Myocyte (in vitro differentiated cells): ENCODE results near the gene TYROBP. TPM values are rescaled to one million over a fixed set of nuclear protein-coding genes. Genes with fewer than 3 reads are reported as not detected.
"Not testable (repeated sequence)": the region's sequence is repeated elsewhere in the genome, so short reads cannot be mapped to it uniquely, and the experiment has no call there.

Experiments used
- DNase-seq: peaks from one replicate; pipeline ENCODE4 v3.0.0-alpha.2; 2012; ENCODE audit warnings: low read depth
- total RNA-seq: library from RNA; depleted of rRNA; stranded (reverse); fragments of >200 nt; gene quantifications from 2 replicates; pipeline ENCODE4 v1.2.3, GENCODE V29; 2014

TYROBP gene
- total RNA-seq, 1 donor from 2014 or later: not detected

DNA sequence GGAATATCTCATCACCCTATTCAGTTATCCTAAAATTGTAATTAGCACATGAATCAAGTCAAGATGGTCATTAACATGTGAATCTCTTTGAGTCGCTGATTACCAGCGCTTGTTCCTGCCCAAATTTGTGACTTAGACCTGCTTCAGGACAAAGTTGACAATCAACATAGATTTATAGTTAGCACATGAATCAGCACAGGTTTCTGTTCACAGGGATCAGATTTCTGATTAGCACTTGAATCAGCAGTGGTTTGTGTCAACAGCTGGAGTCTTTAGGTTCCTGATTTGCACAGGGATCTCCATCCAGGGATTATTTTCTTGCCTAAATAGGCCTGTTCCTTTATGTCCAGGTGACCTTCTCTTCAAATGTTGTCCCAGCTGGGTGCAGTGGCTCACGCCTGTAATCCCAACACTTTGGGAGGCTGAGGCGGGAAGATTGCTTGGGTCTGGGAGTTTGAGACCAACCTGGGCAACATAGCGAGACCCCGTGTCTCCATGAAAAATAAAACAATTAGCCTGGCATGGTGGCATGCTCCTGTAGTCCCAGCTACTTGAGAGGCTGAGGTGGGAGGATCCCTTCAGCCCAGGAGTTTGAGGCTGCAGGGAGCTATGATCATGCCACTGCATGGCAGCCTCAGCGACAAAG lies 24.3 kb upstream of the TYROBP start:
- DNase-seq: no peak

DNA sequence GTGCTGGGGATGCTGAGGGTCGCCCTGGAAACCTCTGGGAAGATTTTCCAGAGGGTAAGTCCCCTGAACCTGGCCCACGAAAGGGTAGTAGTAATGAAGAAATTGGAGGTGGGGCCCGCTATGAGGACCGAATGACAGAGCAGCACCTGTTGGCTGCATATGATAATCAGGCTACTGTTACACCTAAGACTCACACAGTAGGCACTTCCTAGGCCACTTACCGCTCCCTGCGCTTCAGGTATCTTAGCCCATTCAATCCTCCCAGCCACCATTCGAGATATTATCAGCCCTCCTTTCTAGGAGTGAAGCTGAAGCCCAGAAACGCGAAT lies 23.7 kb upstream of the TYROBP start:
- DNase-seq: no peak

DNA sequence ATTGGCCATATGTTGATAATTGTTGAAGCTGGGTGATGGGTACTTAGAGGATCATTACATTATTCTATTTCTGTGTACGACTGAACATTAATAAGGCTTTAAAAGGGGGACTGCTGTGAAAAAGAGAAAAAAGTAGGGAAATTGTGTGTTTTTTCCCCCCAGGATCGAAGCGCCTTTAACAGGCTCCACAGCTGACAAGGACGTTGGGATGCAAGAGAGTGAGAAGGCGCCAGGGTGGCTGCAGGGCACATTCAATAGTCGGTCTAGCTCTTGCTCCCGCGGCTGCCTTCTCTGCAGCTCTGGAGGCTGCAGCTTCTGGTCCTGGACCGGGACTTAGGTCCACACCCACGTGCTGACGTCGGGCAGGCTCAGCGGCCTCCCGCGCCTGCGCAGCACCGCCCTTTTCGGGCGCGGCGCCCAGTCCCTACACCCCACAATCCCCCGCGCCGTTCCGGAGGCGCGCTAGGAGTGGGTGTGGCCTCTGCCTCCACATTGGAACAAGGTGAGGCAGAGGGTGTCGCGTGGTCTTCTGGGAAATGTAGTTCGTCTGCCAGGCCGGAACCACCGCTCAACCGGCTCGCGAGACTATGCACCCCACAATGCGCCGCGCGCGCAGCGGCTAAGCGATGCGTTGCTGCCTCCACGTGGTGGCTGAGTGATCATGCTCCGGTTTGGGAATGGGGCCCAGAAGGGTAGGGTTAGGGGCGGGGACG lies 23.2 kb upstream of the TYROBP start:
- DNase-seq: peak; percentile 100

DNA sequence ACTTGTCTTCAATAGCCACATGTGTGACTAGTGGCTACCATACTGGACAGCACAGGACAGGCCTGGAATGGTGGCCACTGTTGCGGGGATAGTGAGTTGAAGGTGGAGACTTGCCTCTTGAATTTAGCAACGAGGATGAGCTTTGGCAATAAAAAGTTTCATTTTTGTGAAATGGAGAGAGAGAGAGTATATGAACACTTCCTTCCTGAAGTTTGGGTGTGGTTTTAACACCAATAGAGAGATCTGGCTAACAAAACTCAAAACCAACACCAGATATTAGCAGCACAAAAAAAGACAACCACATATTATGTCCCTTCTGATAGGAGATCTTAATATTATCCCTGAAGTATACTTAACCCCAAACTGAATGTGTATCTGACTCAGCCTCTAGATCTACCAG lies 21.8 kb upstream of the TYROBP start:
- DNase-seq: no peak

DNA sequence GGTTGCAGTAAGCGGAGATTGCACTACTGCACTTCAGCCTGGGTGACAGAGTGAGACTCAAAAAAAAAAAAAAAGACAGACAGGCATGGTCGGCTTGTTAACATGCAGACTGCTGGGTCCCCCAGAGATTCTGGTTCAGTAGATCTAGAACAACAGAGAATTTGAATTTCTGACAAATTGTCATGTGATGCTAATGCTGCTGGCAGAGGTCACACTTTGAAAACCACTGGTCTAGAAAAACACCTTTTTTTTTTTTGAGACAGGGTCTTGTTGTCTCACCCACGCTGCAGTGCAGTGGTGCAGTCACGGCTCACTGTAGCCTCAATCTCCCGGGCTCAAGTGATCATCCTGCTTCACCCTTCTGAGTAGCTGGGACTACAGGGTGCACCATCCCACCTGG lies 20.4 kb upstream of the TYROBP start:
- DNase-seq: no peak

DNA sequence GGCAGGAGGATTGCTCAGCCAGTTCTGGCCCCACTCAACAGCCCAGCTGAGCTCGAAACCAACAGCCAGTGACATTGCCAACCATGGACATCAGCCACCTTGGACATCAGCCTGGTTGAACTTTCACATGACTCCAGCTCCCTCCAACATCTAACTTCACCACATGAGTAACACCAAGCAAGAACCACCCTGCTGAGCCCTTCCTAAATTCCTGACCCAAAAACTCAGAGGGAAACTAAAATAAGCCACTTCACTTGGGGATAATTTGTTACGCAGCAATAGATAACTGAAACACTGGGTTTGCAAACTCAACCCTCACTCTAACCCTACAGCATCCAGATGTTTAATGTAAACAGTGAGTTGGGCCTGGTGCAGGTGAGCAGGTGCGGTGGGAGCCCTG lies 17.4 kb upstream of the TYROBP start:
- DNase-seq: no peak

DNA sequence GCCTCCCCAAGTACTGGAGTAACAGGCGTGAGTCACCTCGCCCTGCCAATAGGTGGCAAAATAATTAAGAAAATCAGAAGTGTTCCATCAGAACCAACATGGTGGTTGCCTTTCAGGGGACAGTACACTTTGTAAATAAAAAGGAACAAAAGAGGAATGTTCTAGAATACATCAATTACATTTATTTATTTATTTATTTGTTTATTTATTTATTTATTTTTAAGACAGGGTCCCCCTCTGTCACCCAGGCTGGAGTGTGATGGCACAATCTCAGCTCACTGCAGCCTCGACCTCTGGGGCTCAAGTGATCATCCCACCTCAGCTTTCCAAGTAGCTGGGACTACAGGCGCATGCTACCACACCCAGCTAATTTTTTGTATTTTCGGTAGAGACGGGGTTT lies 12.9 kb upstream of the TYROBP start:
- DNase-seq: no peak

DNA sequence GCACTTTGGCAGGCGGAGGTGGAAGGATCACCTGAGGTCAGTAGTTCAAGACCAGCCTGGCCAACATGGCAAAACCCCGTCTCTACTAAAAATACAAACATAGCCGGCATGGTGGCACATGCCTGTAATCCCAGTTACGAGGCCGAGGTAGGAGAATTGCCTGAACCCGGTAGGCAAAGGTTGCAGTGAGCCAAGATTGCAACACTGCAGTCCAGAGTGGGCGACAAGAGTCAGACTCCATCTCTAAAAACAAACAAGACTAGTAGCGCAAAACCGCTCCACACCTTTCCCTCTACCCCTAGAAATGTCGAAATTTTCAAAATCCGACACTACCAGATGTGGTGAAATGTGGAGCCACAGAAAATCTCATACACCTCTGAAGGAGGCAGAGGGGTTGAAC lies 11.2 kb upstream of the TYROBP start:
- no peak for DNase-seq

DNA sequence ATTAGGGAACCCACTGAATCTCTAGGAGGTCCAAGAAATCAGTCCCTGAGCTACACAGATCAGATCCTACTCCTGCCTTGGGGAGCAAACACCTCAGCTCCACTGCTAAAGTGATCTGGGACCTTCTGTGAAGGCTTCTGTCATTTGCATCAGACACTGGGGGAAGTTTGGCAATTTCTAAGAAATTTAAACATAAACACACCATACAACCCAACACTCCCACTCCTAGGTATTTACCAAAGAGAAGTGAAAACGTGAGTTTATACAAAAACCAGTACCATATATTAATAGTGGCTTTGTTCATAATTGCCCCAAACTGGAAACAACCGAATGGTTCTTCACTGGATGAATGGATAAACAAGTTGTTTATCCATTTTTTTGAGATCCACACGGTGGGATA lies 7.3 kb upstream of the TYROBP start:
- DNase-seq: no peak

DNA sequence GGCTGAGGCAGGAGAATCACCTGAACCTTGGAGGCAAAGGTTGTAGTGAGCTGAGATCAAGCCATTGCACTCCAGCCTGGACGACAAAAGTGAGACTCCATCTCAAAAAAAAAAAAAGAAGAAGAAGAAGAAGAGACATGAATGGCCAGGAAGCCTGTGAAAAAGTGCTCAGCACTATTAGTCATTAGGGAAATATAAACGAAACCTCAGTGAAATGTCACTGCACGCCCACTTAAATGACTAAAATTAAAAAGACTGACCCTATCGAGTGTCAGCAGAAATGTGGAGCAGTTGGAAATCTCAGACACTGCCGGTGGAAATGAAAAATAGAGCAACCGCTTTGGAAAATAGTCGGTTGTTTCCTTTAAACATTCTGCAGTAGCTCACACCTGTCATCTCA lies 5.5 kb upstream of the TYROBP start:
- DNase-seq: no peak

DNA sequence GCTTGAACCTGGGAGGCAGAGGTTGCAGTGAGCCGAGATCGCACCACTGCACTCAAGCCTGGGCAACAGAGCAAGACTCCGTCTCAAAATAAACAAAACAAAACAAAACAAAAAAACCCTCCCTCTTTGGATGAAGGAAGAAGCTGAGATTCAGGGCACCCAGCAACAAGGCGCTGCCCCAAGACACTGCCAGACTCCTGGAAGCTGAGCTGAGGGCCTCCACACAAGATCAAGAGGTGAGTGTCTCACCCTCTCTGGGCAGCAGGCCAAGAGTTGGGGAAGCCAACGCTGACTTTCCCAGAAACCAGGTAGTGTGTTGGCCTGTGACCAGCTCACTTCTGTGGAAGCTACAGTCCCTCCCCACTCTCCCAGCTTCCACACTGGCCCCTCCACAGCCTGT lies 3.7 kb upstream of the TYROBP start:
- DNase-seq: no peak

DNA sequence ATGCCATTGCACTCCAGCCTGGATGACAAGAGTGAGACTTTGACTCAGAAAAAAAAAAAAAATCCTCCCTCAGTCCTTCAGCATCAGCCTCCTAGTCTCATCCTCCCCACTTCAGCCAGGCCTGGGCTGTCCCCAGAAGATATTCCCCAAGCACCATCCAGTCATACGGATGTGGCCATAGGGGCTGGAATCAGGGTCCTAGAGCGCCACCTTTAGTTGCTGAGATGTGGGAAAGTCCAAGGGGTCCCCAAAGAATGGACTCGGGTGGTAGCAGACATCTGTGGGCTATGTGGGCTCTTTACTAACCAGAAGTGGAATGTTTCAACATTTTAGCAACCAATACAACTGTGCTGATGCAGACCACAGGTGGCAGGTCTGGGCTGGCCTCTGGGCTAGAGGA lies 3.1 kb upstream of the TYROBP start:
- no peak for DNase-seq

DNA sequence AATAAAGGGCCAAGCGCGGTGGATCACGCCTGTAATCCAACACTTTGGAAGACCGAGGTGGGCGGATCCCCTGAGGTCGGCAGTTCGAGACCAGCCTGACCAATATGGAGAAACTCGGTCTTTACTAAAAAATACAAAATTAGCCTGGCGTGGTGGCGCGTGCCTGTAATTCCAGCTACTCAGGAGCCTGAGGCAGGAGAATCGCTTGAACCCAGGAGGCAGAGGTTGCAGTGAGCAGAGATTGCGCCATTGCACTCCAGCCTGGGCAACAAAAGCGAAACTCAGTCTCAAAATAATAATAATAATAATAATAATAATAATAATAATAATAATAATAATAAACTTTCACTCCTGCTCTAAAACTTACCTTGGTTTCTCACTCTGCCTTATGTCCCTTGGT lies 2.3 kb upstream of the TYROBP start:
- DNase-seq: not testable (repeated sequence)

DNA sequence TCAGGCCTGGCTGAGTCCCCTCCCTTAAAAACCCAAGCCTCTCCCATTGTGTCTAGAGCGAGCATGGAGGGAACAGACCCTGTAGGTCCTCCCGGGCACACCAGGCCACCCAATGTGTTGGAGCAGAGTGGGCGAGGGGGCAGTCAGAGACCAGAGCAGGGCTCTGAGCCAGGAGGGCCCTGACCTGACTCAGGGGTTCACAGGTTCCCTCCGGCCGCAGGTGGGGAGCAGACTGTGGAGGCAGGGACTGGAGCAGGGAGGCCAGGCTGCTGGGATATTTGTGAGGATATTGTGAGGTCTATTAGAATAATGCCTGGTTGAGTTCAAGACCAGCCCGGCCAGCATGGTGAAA lies 1.6 kb upstream of the TYROBP start:
- DNase-seq: no peak

DNA sequence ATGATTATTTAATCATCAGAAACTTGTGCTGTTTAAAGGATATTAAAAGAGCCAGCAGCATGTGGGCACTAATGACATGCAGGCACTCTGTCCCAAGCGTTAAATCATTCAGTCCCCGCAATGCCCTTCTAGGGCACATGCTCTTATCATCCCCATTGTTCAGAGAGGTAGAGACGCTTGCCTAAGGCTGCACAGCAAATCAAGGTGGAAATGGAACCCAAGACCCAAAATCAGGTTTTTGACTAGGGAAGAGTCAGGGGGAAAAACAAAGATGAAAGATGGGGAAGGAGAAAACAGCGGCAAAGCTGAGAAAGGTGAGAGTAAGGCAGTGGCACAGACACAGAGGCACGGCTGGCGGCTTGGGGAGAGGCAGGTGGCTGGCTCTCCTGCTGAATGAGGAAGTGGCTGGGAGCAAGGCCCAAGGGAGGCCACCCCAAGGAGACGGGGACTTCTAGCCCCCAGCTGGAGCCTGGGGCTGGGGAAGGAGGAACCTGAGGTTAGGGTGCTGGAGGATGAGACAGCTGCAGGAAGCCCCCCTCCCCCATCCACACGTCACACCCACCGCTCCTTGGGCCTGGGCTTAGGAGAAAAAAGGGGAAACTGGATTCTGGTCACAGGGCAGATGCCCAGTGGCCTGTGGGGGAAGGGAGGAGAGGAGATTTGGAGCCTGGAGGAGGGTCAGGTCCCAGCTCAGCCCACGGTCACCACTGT lies 1.0 kb upstream of the TYROBP start:
- no peak for DNase-seq

DNA sequence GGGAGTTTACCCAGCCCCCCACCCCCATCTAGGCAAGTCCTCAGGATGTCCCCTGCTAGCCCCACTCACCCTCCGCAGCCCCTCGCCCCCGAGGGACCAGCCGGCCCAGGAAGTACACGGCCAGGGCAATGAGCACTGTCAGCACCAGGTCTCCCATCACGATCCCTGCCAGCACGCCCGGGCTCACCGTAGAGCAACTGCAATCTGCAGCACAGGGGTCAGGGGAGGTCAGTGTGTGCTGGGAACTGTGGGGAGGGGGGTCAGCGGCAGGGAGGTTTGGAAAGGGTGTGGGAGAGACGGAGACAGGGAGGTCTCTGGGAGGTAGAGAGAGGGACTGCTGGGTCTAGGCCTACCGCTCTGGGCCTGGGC lies 734 bp downstream of the TYROBP start:
- no peak for DNase-seq

DNA sequence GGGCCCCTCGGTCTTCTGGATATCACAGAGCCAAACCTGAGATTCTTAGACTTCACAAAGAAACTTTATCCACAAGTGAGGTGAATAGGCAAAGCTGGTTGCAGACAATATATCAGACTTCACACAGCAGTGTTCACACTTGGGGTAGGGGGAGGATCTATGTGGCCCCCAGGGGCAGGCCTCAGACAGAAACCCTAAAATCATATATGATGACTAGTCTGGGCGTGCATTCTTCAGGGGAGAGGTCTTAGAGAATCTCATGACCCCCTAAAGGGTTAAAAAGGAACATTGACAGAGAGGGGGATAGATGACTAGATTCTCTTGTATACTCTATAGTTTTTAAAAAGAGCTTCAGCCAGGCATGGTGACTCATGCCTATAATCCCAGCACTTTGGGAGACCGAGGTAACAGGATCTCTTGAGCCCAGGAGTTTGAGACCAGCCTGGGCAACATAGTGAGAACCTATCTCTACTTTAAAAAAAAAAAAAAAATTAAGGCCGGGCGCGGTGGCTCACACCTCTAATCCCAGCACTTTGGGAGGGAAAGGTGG lies 2.8 kb downstream of the TYROBP start:
- no peak for DNase-seq

DNA sequence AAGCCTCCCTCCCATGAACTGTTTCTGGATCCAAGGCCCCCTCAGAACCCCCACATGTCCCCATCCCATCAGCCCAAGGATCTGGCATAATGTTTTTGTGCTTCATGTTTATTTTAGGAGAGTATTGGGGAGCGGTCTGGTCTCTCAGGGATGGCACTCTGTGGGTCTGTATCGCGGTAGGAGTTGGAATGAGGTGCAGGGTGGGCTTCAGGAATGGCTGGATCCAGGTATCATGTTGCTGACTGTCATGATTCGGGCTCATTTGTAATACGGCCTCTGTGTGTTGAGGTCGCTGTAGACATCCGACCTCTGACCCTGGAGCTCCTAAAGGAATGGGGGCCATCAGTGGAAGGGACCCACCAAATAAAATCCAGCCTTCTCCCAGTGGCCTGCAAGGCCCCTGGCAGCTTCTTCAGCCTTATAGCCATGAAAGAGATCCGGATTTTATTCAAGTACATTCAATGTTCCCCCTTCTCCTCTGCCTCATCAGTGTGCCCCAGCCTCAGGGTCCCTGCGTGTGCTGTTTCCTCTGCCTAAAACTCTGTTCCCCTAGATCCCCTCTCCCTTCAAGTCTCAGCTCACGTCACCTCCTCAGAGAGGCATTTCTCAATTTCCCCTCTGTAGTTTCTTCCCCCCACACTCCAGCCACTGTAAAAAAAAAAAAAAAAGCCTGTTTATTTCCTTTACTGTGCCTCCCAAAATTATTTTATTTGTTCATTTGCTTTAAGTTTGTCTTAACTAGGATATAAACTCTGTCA lies 3.6 kb downstream of the TYROBP start:
- no peak for DNase-seq

DNA sequence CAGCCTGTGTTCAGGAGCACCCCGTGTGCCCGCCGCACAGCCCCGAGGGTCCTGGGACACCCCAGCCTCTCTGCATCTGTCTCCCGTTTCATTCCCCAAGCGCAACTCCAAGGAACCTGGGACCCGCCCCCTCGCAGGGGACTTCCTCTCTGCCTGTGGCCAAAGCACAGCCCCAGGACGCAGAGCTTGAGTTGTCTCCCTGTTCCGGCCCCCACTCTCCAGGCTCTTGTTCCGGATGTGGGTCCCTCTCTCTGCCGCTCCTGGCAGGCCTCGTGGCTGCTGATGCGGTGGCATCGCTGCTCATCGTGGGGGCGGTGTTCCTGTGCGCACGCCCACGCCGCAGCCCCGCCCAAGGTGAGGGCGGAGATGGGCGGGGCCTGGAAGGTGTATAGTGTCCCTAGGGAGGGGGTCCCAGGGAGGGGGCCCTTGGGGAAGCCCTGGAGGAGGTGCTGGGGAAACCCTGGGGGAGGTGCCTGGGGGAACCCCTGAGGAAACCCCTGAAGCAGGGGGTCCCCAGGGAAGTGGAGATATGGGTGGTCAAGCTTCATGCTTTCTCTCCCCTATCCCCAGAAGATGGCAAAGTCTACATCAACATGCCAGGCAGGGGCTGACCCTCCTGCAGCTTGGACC lies 4.4 kb downstream of the TYROBP start:
- DNase-seq: no peak

DNA sequence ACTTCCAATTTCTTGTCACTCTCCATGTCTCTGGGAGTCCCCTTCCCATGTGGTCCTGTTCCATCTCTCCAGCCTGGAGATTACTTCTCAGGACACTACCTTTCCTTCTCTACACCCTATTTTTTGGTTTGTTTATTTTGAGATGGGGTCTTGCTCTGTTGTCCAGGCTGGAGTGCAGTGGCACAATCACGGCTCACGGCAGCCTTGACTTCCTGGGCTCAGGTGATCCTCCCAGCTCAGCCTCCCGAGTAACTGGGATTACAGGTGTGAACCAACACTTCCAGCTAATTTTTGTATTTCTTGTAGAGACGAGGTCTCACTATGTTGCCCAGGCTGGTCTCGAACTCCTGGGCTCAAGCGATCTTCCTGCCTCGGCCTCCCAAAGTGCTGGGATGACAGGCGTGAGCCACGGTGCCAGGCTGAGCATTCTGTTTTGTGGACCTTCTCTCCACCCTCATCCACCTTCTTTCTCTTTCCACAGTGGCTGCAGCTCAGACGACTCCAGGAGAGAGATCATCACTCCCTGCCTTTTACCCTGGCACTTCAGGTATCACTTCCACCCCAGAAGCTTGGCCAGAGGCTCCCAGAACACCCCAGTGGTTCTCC lies 5.1 kb downstream of the TYROBP start:
- no peak for DNase-seq
